Astrocyte (in vitro differentiated cells and primary cell): ENCODE measurements around the gene PDCD1. TPM values are rescaled to one million over a fixed set of nuclear protein-coding genes. Genes with fewer than 3 reads are reported as not detected.
"Not testable (repeated sequence)": the region's sequence is repeated elsewhere in the genome, so short reads cannot be mapped to it uniquely, and the experiment has no call there.

Experiments used
- DNase-seq: peaks from one replicate; pipeline ENCODE4 v3.0.0-alpha.2; 2010; ENCODE audit warnings: low read depth
- FAIRE-seq: peaks from 2 replicates; lab custom pipeline; 2011; peaks lifted over from hg19 to GRCh38; lab: Jason Lieb, UNC
- H2AFZ ChIP-seq: 2 replicates; pipeline ENCODE4 v1.6.0; 2012; ENCODE audit warnings: low read depth, low read length, inconsistent platforms
- H3K27ac ChIP-seq: 2 replicates; pipeline ENCODE4 v1.5.1; 2011; ENCODE audit warnings: low read depth, low read length, inconsistent platforms
- H3K27me3 ChIP-seq: 2 replicates; pipeline ENCODE4 v1.6.0; 2011; ENCODE audit warnings: low read length, inconsistent platforms; ENCODE audit not compliant: insufficient read depth
- H3K36me3 ChIP-seq: 2 replicates; pipeline ENCODE4 v1.5.1; 2011; ENCODE audit warnings: low read length, inconsistent platforms; ENCODE audit not compliant: insufficient read depth
- H3K4me1 ChIP-seq: 2 replicates; pipeline ENCODE4 v1.5.1; 2011; ENCODE audit warnings: low read length, inconsistent platforms; ENCODE audit not compliant: insufficient read depth
- H3K4me2 ChIP-seq: 2 replicates; pipeline ENCODE4 v1.6.0; 2012; ENCODE audit warnings: low read length, inconsistent platforms
- H3K4me3 ChIP-seq: 2 replicates; pipeline ENCODE4 v1.5.1; 2011; ENCODE audit warnings: low read depth, mild to moderate bottlenecking, low read length, inconsistent platforms; ENCODE audit not compliant: insufficient read depth
- H3K79me2 ChIP-seq: 2 replicates; pipeline ENCODE4 v1.6.0; 2012; ENCODE audit warnings: mild to moderate bottlenecking, low read length, inconsistent platforms; ENCODE audit not compliant: insufficient read depth
- H3K9ac ChIP-seq: 2 replicates; pipeline ENCODE4 v1.6.0; 2012; ENCODE audit warnings: mild to moderate bottlenecking, low read length, inconsistent platforms
- H3K9me3 ChIP-seq: 2 replicates; pipeline ENCODE4 v1.5.1; 2012; ENCODE audit warnings: low read depth, mild to moderate bottlenecking, low read length, inconsistent platforms; ENCODE audit not compliant: insufficient read depth
- H4K20me1 ChIP-seq: 2 replicates; pipeline ENCODE4 v1.6.0; 2012; ENCODE audit warnings: low read length, inconsistent platforms; ENCODE audit not compliant: insufficient read depth
- H3K27ac Mint-ChIP-seq: one replicate; pipeline ENCODE4 v1.8.0; 2021; ENCODE audit warnings: mild to moderate bottlenecking, mixed read lengths; ENCODE audit not compliant: unreplicated experiment
- H3K27me3 Mint-ChIP-seq: one replicate; pipeline ENCODE4 v1.8.0; 2021; ENCODE audit warnings: low read depth, mixed read lengths; ENCODE audit not compliant: unreplicated experiment
- H3K36me3 Mint-ChIP-seq: one replicate; pipeline ENCODE4 v1.8.0; 2021; ENCODE audit warnings: low read depth, mixed read lengths; ENCODE audit not compliant: unreplicated experiment
- H3K4me1 Mint-ChIP-seq: one replicate; pipeline ENCODE4 v1.8.0; 2021; ENCODE audit warnings: low read depth, mixed read lengths; ENCODE audit not compliant: unreplicated experiment
- H3K4me3 Mint-ChIP-seq: one replicate; pipeline ENCODE4 v1.8.0; 2021; ENCODE audit warnings: mild to moderate bottlenecking, moderate library complexity, mixed read lengths; ENCODE audit not compliant: unreplicated experiment
- H3K9me3 Mint-ChIP-seq: one replicate; pipeline ENCODE4 v1.8.0; 2021; ENCODE audit warnings: mild to moderate bottlenecking, mixed read lengths; ENCODE audit not compliant: unreplicated experiment
- CTCF ChIP-seq: IDR thresholded peaks from 2 replicates; pipeline ENCODE4 v1.5.1; 2011; ENCODE audit warnings: low read depth, mild to moderate bottlenecking, inconsistent platforms, low read length, moderate library complexity; ENCODE audit not compliant: insufficient read depth
- EZH2 ChIP-seq: IDR thresholded peaks from 2 replicates; pipeline ENCODE4 v1.6.1; 2012; ENCODE audit warnings: mild to moderate bottlenecking, low read length, inconsistent platforms; ENCODE audit not compliant: insufficient read depth
- total RNA-seq: library from RNA; stranded (reverse); gene quantifications from 2 replicates; pipeline ENCODE4 v1.2.1, GENCODE V29; 2021

PDCD1 gene
- total RNA-seq, 1 donor from 2014 or later: not detected

GRCh38 chr2:241801611-241802420 is 56.9 kb downstream of the PDCD1 start:
- FAIRE-seq: no peak
- Histone ChIP-seq H3K4me1 (peaks cover 16% of the 10 kb centered on the region), H3K4me3 (no peak overlapping the region), H2AFZ (no peak overlapping the region), H3K79me2 (no peaks in the 10 kb centered on the region), H3K9me3 (no peaks in the 10 kb centered on the region), H3K4me2 (no peak overlapping the region), H3K9ac (no peak overlapping the region), H3K36me3 (no peaks in the 10 kb centered on the region), H4K20me1 (no peaks in the 10 kb centered on the region), H3K27me3 (peaks cover 8% of the 10 kb centered on the region), H3K27ac (no peak overlapping the region)
- H3K9me3 Mint-ChIP-seq: no peaks in the 10 kb centered on the region
- no peak overlapping the region for H3K27ac Mint-ChIP-seq
- H3K4me3 Mint-ChIP-seq: no peak overlapping the region
- TF ChIP-seq CTCF (no peak), EZH2 (no peak)
- H3K36me3 Mint-ChIP-seq: peaks cover 3% of the 10 kb centered on the region
- DNase-seq: no peak
- peaks cover 2% of the 10 kb centered on the region for H3K4me1 Mint-ChIP-seq
- H3K27me3 Mint-ChIP-seq: peaks cover 23% of the 10 kb centered on the region

- peaks cover 16% of the 10 kb centered on the region for H3K4me1 ChIP-seq
- not testable (repeated sequence) for H2AFZ ChIP-seq, H3K27me3 ChIP-seq, H3K36me3 Mint-ChIP-seq, H3K27ac Mint-ChIP-seq, DNase-seq, H3K9ac ChIP-seq, H3K4me3 ChIP-seq, H3K4me3 Mint-ChIP-seq, H4K20me1 ChIP-seq, H3K9me3 Mint-ChIP-seq, FAIRE-seq, H3K4me1 Mint-ChIP-seq, H3K36me3 ChIP-seq, H3K9me3 ChIP-seq, H3K79me2 ChIP-seq, H3K4me2 ChIP-seq, H3K27ac ChIP-seq
- peaks cover 32% of the 10 kb centered on the region for H3K27me3 Mint-ChIP-seq
Measured at GRCh38 chr2:241800198-241800903, 58.3 kb downstream of the PDCD1 start.

Other genes with a start within 250 kb of the PDCD1 start
- 46.0 and 47.2 TPM in 2 replicates for gene THAP4, start 221.7 kb downstream of the PDCD1 start, total RNA-seq
- 75.4 and 83.2 TPM in 2 replicates for gene ATG4B, start 221.2 kb downstream of the PDCD1 start, total RNA-seq
- gene DTYMK, start 172.1 kb downstream of the PDCD1 start, total RNA-seq: 25.5 and 26.1 TPM in 2 replicates
- 15.8 and 19.7 TPM in 2 replicates for gene ING5, start 156.9 kb downstream of the PDCD1 start, total RNA-seq
- 10.0 and 11.5 TPM in 2 replicates for gene D2HGDH, start 124.3 kb downstream of the PDCD1 start, total RNA-seq
- not detected in 2 replicates for gene GAL3ST2, start 82.1 kb downstream of the PDCD1 start, total RNA-seq
- 0.09 and 0.22 TPM in 2 replicates for gene NEU4, start 49.7 kb downstream of the PDCD1 start, total RNA-seq
- not detected in 2 replicates for gene RTP5, start 10.8 kb upstream of the PDCD1 start, total RNA-seq